Mononuclear cell (primary cell): ENCODE measurements around the gene ITSN2. TPM values are rescaled to one million over a fixed set of nuclear protein-coding genes. Genes with fewer than 3 reads are reported as not detected.

Source experiments
- H3K27me3 ChIP-seq: 2 replicates; pipeline ENCODE4 v1.6.0; 2011; ENCODE audit warnings: low read length, control low read depth; ENCODE audit not compliant: insufficient read depth
- H3K4me1 ChIP-seq: 2 replicates; pipeline ENCODE4 v1.5.1; 2011; ENCODE audit warnings: mild to moderate bottlenecking, low read length, control low read depth; ENCODE audit not compliant: insufficient read depth
- H3K4me3 ChIP-seq: 2 replicates; pipeline ENCODE4 v1.5.1; 2011; ENCODE audit warnings: mild to moderate bottlenecking, low read length, moderate library complexity
- H3K9me3 ChIP-seq: 2 replicates; pipeline ENCODE4 v1.5.1; 2011; ENCODE audit warnings: low read depth, mild to moderate bottlenecking, control low read depth, low read length
- total RNA-seq: library from RNA; depleted of rRNA; stranded (reverse); fragments of >200 nt; gene quantifications from one replicate; pipeline ENCODE4 v1.2.3, GENCODE V29; 2012

Gene ITSN2
- total RNA-seq, 1 donor, result 102 TPM

- H3K4me1 ChIP-seq, result no peaks in the 10 kb centered on the region
- H3K4me3 ChIP-seq, result no peak overlapping the region
- H3K9me3 ChIP-seq, result no peaks in the 10 kb centered on the region
- H3K27me3 ChIP-seq, result no peaks in the 10 kb centered on the region
Measured at GRCh38 chr2:24274809-24275208, 85.5 kb downstream of the ITSN2 start.

DNA sequence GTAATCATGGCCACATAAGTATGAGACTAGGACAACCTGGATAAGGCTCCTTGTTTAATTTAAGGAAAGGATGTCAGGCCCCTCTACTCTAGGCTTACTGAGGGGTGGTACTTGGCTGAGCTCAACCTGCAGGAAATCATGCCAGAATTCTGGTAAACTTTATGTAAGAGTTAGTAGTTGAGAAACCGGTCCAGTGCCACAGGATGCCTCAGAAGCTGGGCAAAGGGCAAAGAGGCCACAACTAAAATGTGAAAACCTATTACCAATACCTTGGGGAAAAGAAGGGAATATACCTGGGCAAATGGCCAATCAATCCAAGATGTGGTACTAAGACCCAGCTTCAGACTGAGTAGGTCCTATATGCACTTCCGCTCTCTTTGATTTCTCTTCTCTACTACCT is 86.7 kb downstream of the ITSN2 start:
- Histone ChIP-seq H3K4me1 (no peaks in the 10 kb centered on the region), H3K9me3 (no peaks in the 10 kb centered on the region), H3K4me3 (no peak overlapping the region), H3K27me3 (no peaks in the 10 kb centered on the region)

GRCh38 chr2:24272907-24273306 is 87.4 kb downstream of the ITSN2 start:
- Histone ChIP-seq H3K9me3 (no peaks in the 10 kb centered on the region), H3K4me3 (no peak overlapping the region), H3K4me1 (no peaks in the 10 kb centered on the region), H3K27me3 (no peaks in the 10 kb centered on the region)

GRCh38 chr2:24272161-24272802 is 88.1 kb downstream of the ITSN2 start:
- Histone ChIP-seq H3K4me1 (no peaks in the 10 kb centered on the region), H3K4me3 (no peak overlapping the region), H3K9me3 (no peaks in the 10 kb centered on the region), H3K27me3 (no peaks in the 10 kb centered on the region)

- Histone ChIP-seq H3K4me3 (no peak overlapping the region), H3K27me3 (no peaks in the 10 kb centered on the region), H3K9me3 (no peaks in the 10 kb centered on the region), H3K4me1 (no peaks in the 10 kb centered on the region)
Measured at GRCh38 chr2:24269265-24269664, 91.1 kb downstream of the ITSN2 start.

GRCh38 chr2:24265212-24265611 is 95.1 kb downstream of the ITSN2 start:
- Histone ChIP-seq H3K4me3 (no peak overlapping the region), H3K4me1 (no peaks in the 10 kb centered on the region), H3K27me3 (no peaks in the 10 kb centered on the region), H3K9me3 (no peaks in the 10 kb centered on the region)

DNA sequence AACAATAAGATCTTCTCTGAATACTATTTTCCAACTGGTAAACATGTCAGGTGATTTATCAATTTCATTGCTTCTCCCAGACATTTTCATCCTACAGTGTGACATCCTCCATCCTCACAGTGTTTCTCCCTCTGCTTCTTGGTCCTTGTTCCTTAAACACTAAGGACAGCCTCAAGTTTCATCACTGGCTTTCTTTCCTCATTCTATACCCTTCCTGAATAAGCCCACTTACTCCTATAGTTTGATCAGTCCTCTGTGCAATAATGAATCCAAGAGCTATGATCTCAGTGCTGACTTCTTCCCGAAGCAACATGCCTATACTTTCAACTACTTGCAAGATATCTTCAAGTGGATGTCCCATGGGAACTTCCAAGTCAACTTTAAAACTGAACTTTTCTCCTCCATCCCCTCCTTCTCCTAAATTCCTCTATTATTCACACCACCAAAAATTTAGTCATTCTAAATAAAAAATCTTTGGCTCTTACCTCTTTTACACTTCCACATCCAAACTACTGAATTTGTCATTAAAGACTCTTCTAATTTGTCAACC is 97.8 kb downstream of the ITSN2 start:
- no peaks in the 10 kb centered on the region for H3K27me3 ChIP-seq
- no peaks in the 10 kb centered on the region for H3K9me3 ChIP-seq
- H3K4me1 ChIP-seq, result no peaks in the 10 kb centered on the region
- H3K4me3 ChIP-seq, result no peak overlapping the region

DNA sequence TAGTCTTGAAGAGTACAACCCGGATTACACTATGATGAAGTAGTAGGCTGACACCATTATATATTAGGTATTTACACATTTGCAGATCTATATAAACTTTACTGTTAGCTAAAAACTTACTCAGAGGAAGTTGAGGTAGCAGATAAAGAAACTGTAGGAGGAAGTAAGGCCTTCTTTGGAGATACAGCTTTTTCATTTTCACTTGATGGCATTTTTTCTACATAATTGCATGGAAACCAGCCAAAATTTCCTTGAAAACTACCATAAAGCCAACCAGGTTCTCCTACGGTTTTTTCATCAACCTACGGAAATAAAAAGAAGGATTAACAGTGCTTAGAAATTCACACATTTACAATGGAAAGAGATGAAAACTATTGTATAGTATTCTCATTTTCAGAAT is 98.9 kb downstream of the ITSN2 start:
- Histone ChIP-seq H3K4me3 (no peak overlapping the region), H3K4me1 (no peaks in the 10 kb centered on the region), H3K9me3 (no peaks in the 10 kb centered on the region), H3K27me3 (no peaks in the 10 kb centered on the region)

DNA sequence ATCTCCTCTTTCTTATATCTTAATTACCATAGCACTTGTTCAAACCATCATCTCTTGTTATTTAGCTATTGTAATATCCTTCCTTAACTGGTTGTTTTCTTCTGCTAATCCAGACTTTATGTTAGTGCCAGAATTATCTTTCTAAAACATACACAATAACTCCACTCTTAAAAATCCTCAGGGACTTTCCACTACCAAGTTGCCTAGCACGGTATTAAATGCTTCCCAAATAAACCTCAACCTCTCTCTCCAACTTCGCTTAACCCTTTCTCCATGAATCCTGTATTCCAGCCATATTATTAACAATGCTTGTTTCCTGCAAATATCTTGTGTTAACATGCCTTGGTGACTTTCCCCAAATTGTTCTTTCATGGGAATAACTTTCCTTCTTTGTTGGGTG is 101.0 kb downstream of the ITSN2 start:
- Histone ChIP-seq H3K27me3 (no peaks in the 10 kb centered on the region), H3K4me3 (no peak overlapping the region), H3K4me1 (no peaks in the 10 kb centered on the region), H3K9me3 (no peaks in the 10 kb centered on the region)

DNA sequence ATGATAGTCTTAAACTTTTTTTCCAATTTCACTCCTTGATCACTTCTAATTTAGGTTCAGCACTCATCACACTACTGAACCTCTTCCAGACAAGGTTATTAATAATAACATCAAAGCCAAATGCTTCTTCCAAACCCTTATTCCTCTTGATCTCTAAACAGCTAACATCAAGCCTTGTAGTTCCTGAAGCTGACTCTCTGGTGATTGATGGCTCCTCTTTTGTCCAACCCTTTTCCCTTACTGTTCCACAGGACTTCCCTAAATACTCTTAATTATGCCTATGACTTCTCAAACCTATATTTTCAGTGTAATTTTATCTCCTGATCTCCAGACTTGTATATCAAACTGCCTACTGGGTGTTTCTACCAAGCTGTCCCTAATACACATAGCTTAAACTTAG is 101.6 kb downstream of the ITSN2 start:
- Histone ChIP-seq H3K27me3 (no peaks in the 10 kb centered on the region), H3K9me3 (no peaks in the 10 kb centered on the region), H3K4me1 (no peaks in the 10 kb centered on the region), H3K4me3 (no peak overlapping the region)

DNA sequence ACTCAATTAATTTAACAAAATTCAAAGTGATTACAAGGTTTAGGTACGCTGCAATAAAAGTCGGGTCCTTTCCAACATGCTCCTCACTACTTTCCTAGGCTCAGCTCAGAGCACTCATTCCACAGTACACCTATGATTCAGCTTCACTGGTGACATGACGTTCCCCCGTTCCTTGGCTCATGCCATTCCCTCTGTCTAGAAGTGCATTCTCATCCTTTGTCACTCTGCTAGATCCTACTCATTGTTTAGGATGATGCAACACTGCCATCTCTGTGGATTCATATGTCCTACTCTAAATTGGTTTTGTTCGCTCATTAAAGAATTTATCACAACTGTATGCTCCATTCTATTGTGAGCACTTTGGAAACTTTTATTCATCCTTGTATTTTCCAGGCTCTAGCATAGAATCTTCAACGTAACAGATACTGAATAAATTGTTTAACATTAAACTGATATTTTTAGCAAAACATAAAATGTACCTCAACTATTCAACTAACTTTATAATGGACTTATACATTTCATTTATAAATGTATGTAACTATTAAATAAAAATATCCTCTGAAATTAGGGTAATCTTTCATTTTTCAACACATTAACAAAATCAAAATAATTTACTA is 106.9 kb downstream of the ITSN2 start:
- no peak overlapping the region for H3K4me3 ChIP-seq
- no peaks in the 10 kb centered on the region for H3K4me1 ChIP-seq
- H3K9me3 ChIP-seq, result no peaks in the 10 kb centered on the region
- H3K27me3 ChIP-seq, result no peaks in the 10 kb centered on the region

GRCh38 chr2:24247592-24247991 is 112.7 kb downstream of the ITSN2 start:
- Histone ChIP-seq H3K9me3 (no peaks in the 10 kb centered on the region), H3K4me3 (no peak overlapping the region), H3K27me3 (no peaks in the 10 kb centered on the region), H3K4me1 (no peaks in the 10 kb centered on the region)

DNA sequence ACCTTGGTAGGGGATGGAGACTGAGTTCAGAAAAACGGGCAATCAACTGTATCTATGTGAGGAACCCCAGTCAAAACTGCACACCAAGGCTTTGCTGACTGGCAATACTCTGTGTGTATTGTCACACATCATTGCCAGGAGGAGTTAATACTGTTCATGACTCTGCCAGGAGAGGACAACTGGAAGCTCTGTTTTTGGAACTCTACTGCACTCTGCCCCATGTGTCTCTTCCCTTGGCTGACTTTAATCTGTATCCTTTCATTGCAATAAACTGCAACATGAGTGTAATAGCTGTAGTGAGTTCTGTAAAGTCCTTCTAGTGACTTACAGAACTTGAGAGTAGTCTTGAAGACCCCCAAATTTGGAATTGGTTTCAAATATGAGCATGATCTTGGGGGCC is 113.2 kb downstream of the ITSN2 start:
- Histone ChIP-seq H3K4me1 (no peaks in the 10 kb centered on the region), H3K9me3 (no peaks in the 10 kb centered on the region), H3K27me3 (no peaks in the 10 kb centered on the region), H3K4me3 (no peak overlapping the region)

DNA sequence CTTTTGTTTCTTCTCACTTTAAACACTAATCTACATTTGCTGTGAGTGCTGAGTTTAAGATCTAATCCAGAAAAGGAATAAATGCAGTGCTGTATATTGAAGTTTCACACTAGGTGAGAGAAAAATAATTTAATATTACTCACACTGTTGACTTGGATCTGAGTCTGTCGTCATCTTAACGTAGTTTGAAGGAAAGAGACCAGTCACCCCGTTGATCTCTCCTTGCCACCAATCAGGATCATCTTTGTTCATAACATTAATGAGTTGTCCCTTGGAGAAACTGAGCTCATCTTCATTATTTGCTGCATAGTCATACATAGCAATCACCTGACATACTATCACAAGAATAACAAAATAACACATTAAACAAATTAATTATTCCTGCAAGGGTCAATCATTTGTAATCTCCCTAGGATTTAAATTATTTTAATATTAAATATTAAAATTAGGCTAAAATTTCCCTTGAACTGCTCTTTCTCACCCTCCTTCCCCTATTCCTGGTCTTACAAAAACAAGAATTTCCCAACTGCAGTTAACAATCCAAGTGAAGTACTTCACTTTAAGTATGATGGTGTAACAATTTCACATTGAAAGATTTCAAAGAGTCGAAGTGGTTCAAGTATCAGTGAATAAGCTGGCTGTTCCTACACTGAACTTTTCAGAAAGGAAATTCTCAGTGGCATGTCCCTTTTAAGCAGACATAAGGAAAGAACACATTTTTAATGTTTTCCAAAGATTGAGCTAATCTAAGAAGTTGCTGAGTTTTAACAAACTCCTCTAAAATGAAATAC is 114.2 kb downstream of the ITSN2 start:
- Histone ChIP-seq H3K4me3 (no peak overlapping the region), H3K27me3 (no peaks in the 10 kb centered on the region), H3K9me3 (no peaks in the 10 kb centered on the region), H3K4me1 (no peaks in the 10 kb centered on the region)

- Histone ChIP-seq H3K9me3 (no peaks in the 10 kb centered on the region), H3K4me1 (no peaks in the 10 kb centered on the region), H3K4me3 (no peak overlapping the region), H3K27me3 (no peaks in the 10 kb centered on the region)
Measured at GRCh38 chr2:24241528-24241927, 118.8 kb downstream of the ITSN2 start.
